Activated T-helper 1 cell treated with anti-CD3 and anti-CD28 coated beads, Interleukin-12 subunit alpha, Interleukin-12 subunit beta, Interleukin-2, Interleukin-4 antibody, amounts not matched to agents 30 ng/mL and 10 ng/mL and 1 ng/mL, durations not matched to agents 14 hours and 24 hours and 36 hours (primary cell): ENCODE measurements around the gene ANAPC2. TPM values are rescaled to one million over a fixed set of nuclear protein-coding genes. Genes with fewer than 3 reads are reported as not detected.
"Not testable (repeated sequence)": the region's sequence is repeated elsewhere in the genome, so short reads cannot be mapped to it uniquely, and the experiment has no call there.

Experiments used
- DNase-seq: peaks from one replicate; pipeline ENCODE4 v3.0.0; 2021; ENCODE audit warnings: low spot score
- H3K27ac Mint-ChIP-seq: one replicate; pipeline ENCODE4 v1.8.0; 2021; ENCODE audit warnings: mild to moderate bottlenecking, mixed read lengths
- H3K27me3 Mint-ChIP-seq: one replicate; pipeline ENCODE4 v1.8.0; 2022; ENCODE audit warnings: mild to moderate bottlenecking, moderate library complexity, mixed read lengths; ENCODE audit not compliant: insufficient read depth
- H3K36me3 Mint-ChIP-seq: one replicate; pipeline ENCODE4 v1.8.0; 2021; ENCODE audit warnings: low read depth, mixed read lengths
- H3K4me1 Mint-ChIP-seq: one replicate; pipeline ENCODE4 v1.8.0; 2021; ENCODE audit warnings: low read depth, mixed read lengths
- H3K4me3 Mint-ChIP-seq: one replicate; pipeline ENCODE4 v1.8.0; 2021; ENCODE audit warnings: mild to moderate bottlenecking, moderate library complexity, mixed read lengths
- H3K9me3 Mint-ChIP-seq: one replicate; pipeline ENCODE4 v1.8.0; 2021; ENCODE audit warnings: mixed read lengths
- intact Hi-C: fragments of 100-400 bp; cut with micrococcal nuclease; formaldehyde crosslinking; loops from one replicate; pipeline ENCODE4 v1.15.1; 2024
- total RNA-seq: library from RNA; stranded (reverse); gene quantifications from 2 replicates; pipeline ENCODE4 v1.2.3, GENCODE V29; 2022

ANAPC2 gene
- total RNA-seq, 1 donor from 2014 or later: 63.6 TPM

- no peak for DNase-seq
- peaks cover 28% of the 10 kb centered on the region for H3K27me3 Mint-ChIP-seq
- H3K4me3 Mint-ChIP-seq: no peak overlapping the region
- intact Hi-C loops: no loop called here
- H3K36me3 Mint-ChIP-seq: no peaks in the 10 kb centered on the region
- H3K9me3 Mint-ChIP-seq: no peaks in the 10 kb centered on the region
- H3K4me1 Mint-ChIP-seq: no peaks in the 10 kb centered on the region
- no peak overlapping the region for H3K27ac Mint-ChIP-seq
These were observed 48.0 kb downstream of the ANAPC2 start for GRCh38 chr9:137140151-137141012.

GRCh38 chr9:137139468-137140150 lies 48.8 kb downstream of the ANAPC2 start:
- DNase-seq: no peak
- intact Hi-C loops: loop anchor here (2.0 kb wide), 2 partner anchors 17 to 29 kb away; no protein-coding TSS in a partner anchor
- no peaks in the 10 kb centered on the region for H3K36me3 Mint-ChIP-seq
- peaks cover 33% of the 10 kb centered on the region for H3K27me3 Mint-ChIP-seq
- H3K4me3 Mint-ChIP-seq: no peak overlapping the region
- H3K9me3 Mint-ChIP-seq: no peaks in the 10 kb centered on the region
- H3K27ac Mint-ChIP-seq: no peak overlapping the region
- H3K4me1 Mint-ChIP-seq: no peaks in the 10 kb centered on the region

- peak; percentile 40 for DNase-seq
- Mint-ChIP-seq H3K36me3 (no peaks in the 10 kb centered on the region), H3K4me3 (no peak within 1 kb of the TSS), H3K4me1 (no peaks in the 10 kb centered on the region), H3K9me3 (no peaks in the 10 kb centered on the region), H3K27ac (no peak within 1 kb of the TSS), H3K27me3 (peaks cover 38% of the 10 kb centered on the region)
- intact Hi-C loops: loop anchor here (2.0 kb wide), 2 partner anchors 18 to 30 kb away; no protein-coding TSS in a partner anchor
These were observed 49.5 kb downstream of the ANAPC2 start, which contains the start of gene GRIN1 for GRCh38 chr9:137138722-137139467. GRIN1 (plus strand) TSS chr9:137139154; CDS start chr9:137139487, 333 bp downstream.

GRCh38 chr9:137138058-137138721 lies 50.2 kb downstream of the ANAPC2 start:
- no peaks in the 10 kb centered on the region for H3K9me3 Mint-ChIP-seq
- H3K36me3 Mint-ChIP-seq: no peaks in the 10 kb centered on the region
- intact Hi-C loops: loop anchor here (2.0 kb wide), 2 partner anchors 19 to 31 kb away; no protein-coding TSS in a partner anchor
- no peak overlapping the region for H3K4me3 Mint-ChIP-seq
- no peak overlapping the region for H3K27ac Mint-ChIP-seq
- no peaks in the 10 kb centered on the region for H3K4me1 Mint-ChIP-seq
- no peak for DNase-seq
- peaks cover 38% of the 10 kb centered on the region for H3K27me3 Mint-ChIP-seq

- Mint-ChIP-seq H3K4me1 (no peaks in the 10 kb centered on the region), H3K27ac (no peak overlapping the region), H3K4me3 (no peak overlapping the region), H3K9me3 (no peaks in the 10 kb centered on the region), H3K27me3 (peaks cover 38% of the 10 kb centered on the region), H3K36me3 (no peaks in the 10 kb centered on the region)
- DNase-seq: no peak
- intact Hi-C loops: no loop called here
These were observed 51.3 kb downstream of the ANAPC2 start for GRCh38 chr9:137136881-137137607.

GRCh38 chr9:137136261-137136880 lies 52.0 kb downstream of the ANAPC2 start:
- intact Hi-C loops: no loop called here
- no peaks in the 10 kb centered on the region for H3K4me1 Mint-ChIP-seq
- no peak overlapping the region for H3K4me3 Mint-ChIP-seq
- H3K36me3 Mint-ChIP-seq: no peaks in the 10 kb centered on the region
- peaks cover 37% of the 10 kb centered on the region for H3K27me3 Mint-ChIP-seq
- DNase-seq: no peak
- no peaks in the 10 kb centered on the region for H3K9me3 Mint-ChIP-seq
- H3K27ac Mint-ChIP-seq: no peak overlapping the region

- DNase-seq, H3K9me3 Mint-ChIP-seq, H3K27ac Mint-ChIP-seq, H3K4me1 Mint-ChIP-seq, intact Hi-C loops, H3K4me3 Mint-ChIP-seq, H3K36me3 Mint-ChIP-seq: not testable (repeated sequence)
- H3K27me3 Mint-ChIP-seq: peaks cover 31% of the 10 kb centered on the region
These were observed 53.2 kb downstream of the ANAPC2 start for GRCh38 chr9:137135154-137135553.

GRCh38 chr9:137134191-137134590 lies 54.2 kb downstream of the ANAPC2 start:
- no peaks in the 10 kb centered on the region for H3K4me1 Mint-ChIP-seq
- H3K9me3 Mint-ChIP-seq: no peaks in the 10 kb centered on the region
- H3K27ac Mint-ChIP-seq: no peak overlapping the region
- H3K27me3 Mint-ChIP-seq: peaks cover 26% of the 10 kb centered on the region
- H3K4me3 Mint-ChIP-seq: no peak overlapping the region
- intact Hi-C loops: no loop called here
- no peak for DNase-seq
- H3K36me3 Mint-ChIP-seq: no peaks in the 10 kb centered on the region

- Mint-ChIP-seq H3K27me3 (peaks cover 10% of the 10 kb centered on the region), H3K4me1 (peaks cover 24% of the 10 kb centered on the region), H3K27ac (peak overlapping the region; percentile 83), H3K36me3 (peaks cover 10% of the 10 kb centered on the region), H3K9me3 (no peaks in the 10 kb centered on the region), H3K4me3 (peak overlapping the region; percentile 87)
- intact Hi-C loops: no loop called here
- no peak for DNase-seq
These were observed 58.1 kb downstream of the ANAPC2 start for GRCh38 chr9:137130176-137130755.

GRCh38 chr9:137129456-137130175 lies 58.7 kb downstream of the ANAPC2 start:
- Mint-ChIP-seq H3K9me3 (no peaks in the 10 kb centered on the region), H3K4me1 (peaks cover 24% of the 10 kb centered on the region), H3K27ac (peak overlapping the region; percentile 79), H3K36me3 (peaks cover 10% of the 10 kb centered on the region), H3K27me3 (peaks cover 5% of the 10 kb centered on the region), H3K4me3 (peak overlapping the region; percentile 90)
- intact Hi-C loops: loop anchor here (1.0 to 5.0 kb wide), 7 partner anchors 15 to 94 kb away; partner anchors contain the start of genes ANAPC2, DPP7, MAN1B1 and NPDC1
- DNase-seq: peak; percentile 91
